Activated naive CD4-positive, alpha-beta T cell treated with anti-CD3 and anti-CD28 coated beads, Interleukin-2, amount 10 ng/mL, durations not matched to agents 7 days and 5 days (primary cell): ENCODE measurements around the gene ADAMTS19.
A peak's percentile ranks its signal among the peaks of the same experiment; 100 is the strongest.

Experiments
- CTCF ChIA-PET: fragments of 350-600 bp; sonication (Branson Sonifier 250); formaldehyde crosslinking; loops from one replicate; lab custom pipeline; 2021; ENCODE audit warnings: antibody characterized with exemption; lab: Charles Lee
- DNase-seq: peaks from one replicate; pipeline ENCODE4 v3.0.0-alpha.2; 2020
- H3K27ac Mint-ChIP-seq: one replicate; pipeline ENCODE4 v1.8.0; 2021; ENCODE audit warnings: mild to moderate bottlenecking, moderate library complexity, mixed read lengths
- H3K27me3 Mint-ChIP-seq: one replicate; pipeline ENCODE4 v1.8.0; 2021; ENCODE audit warnings: mild to moderate bottlenecking, mixed read lengths
- H3K36me3 Mint-ChIP-seq: one replicate; pipeline ENCODE4 v1.8.0; 2021; ENCODE audit warnings: mixed read lengths
- H3K4me1 Mint-ChIP-seq: one replicate; pipeline ENCODE4 v1.8.0; 2021; ENCODE audit warnings: mixed read lengths
- H3K4me3 Mint-ChIP-seq: one replicate; pipeline ENCODE4 v1.8.0; 2021; ENCODE audit warnings: mild to moderate bottlenecking, moderate library complexity, mixed read lengths
- H3K9me3 Mint-ChIP-seq: one replicate; pipeline ENCODE4 v1.8.0; 2021; ENCODE audit warnings: mixed read lengths

Gene ADAMTS19

DNA sequence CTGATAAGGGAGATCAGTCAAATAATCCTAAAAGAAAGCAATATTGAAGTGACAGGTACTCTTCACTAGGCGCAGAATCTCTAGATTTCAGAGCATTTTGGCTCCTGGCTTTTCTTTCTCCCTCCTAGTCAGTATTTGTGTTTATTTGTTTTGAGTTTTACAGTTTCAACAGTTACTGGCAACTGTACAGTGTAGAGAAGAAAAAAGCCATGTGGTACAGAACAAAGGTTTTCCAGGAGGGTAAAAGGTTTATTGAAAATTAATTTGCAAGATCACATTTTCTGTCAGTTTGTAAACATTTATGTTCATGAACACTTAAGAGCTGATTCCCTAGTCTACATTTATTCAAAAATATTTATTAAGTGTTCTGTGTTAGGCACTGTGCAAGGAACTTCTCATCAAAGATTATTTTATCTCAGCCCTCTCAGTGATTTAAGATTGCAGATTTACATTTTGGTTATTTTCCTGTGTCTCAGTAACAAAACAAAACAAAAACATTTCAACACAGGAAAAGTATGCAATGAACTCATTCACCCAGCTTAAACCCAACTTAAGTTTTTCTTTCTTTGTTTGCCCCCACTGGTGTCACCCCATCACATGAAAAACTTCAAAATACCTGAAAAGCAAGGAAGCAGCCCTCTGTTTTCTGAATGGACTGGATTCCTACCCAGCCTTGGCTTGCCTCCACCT is 300.7 kb downstream of the ADAMTS19 start:
- no peak overlapping the region for H3K4me3 Mint-ChIP-seq
- H3K27me3 Mint-ChIP-seq: no peaks in the 10 kb centered on the region
- no peaks in the 10 kb centered on the region for H3K36me3 Mint-ChIP-seq
- CTCF ChIA-PET: interaction anchor here (1.0 kb wide), 1 partner anchor 92 kb away, joined by 3 read pairs; no protein-coding TSS in a partner anchor
- no peak overlapping the region for H3K27ac Mint-ChIP-seq
- no peaks in the 10 kb centered on the region for H3K9me3 Mint-ChIP-seq
- no peaks in the 10 kb centered on the region for H3K4me1 Mint-ChIP-seq
- DNase-seq: no peak

DNA sequence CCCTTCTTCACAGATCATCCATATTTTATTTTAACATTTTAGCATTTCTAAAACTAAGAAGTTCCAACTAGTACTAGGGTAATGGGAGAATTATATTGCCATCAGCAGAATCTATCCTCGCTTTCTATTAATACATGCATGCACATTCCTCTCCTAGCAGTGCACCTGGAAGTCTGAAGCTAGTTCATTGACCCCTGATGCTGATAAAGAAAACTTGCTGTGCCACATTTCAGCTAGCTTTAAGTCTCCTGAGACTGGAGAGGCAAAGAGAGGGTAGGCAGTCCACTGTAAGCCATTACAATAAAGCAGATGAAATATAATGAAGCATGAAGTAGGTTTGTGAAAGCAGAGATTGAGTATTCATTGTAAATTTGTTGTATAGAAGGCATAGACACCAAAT is 303.6 kb downstream of the ADAMTS19 start:
- no peak overlapping the region for H3K4me3 Mint-ChIP-seq
- no peaks in the 10 kb centered on the region for H3K27me3 Mint-ChIP-seq
- H3K4me1 Mint-ChIP-seq: no peaks in the 10 kb centered on the region
- DNase-seq: no peak
- no peaks in the 10 kb centered on the region for H3K36me3 Mint-ChIP-seq
- no peak overlapping the region for H3K27ac Mint-ChIP-seq
- CTCF ChIA-PET: interaction anchor here (0.7 kb wide), 1 partner anchor 106 kb away, joined by 3 read pairs; no protein-coding TSS in a partner anchor
- H3K9me3 Mint-ChIP-seq: no peaks in the 10 kb centered on the region

DNA sequence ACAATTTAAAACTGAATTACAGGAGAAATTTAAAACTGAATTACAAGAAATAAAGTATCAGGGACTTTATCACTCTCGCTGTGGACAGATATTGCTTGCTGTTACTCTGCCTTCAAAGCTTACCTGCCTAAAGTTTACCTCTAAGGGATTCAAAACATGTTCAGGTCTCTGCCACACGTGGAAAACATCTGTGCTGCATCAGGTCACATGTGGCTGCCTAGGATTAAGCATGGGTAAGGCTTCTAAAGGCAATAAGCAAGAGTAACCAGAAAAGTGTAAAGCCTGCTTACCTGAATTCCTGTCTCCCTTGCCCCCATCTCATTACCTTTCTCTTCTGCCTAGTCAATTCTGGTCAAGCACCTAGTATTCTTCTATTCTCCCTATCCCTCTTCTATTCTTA is 306.7 kb downstream of the ADAMTS19 start:
- Mint-ChIP-seq H3K4me1 (no peaks in the 10 kb centered on the region), H3K27ac (no peak overlapping the region), H3K27me3 (no peaks in the 10 kb centered on the region), H3K9me3 (no peaks in the 10 kb centered on the region), H3K36me3 (no peaks in the 10 kb centered on the region), H3K4me3 (no peak overlapping the region)
- CTCF ChIA-PET: no interaction called here
- no peak for DNase-seq

DNA sequence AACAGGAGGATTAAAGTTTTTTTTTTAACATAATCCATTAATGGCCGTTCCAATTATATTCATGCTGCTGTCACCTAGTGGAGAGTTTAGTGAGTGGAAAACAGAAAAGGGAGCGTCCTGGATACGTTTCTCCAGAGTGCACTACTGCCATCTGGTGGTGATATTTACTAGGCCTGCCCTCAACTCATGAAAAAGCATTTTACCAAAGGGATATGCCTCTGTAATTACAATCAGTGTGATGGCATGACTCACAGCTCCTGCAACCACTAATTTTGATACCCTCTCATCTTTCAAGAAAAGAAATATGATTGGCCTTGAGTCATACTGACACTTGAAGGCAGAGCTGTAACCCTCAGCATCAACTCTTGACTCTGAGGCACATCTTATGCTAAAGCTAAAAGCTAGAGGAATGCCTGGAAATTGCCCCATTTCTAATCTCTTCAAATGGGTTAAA is 307.9 kb downstream of the ADAMTS19 start:
- H3K27me3 Mint-ChIP-seq: no peaks in the 10 kb centered on the region
- DNase-seq: peak; percentile 66
- H3K27ac Mint-ChIP-seq: no peak overlapping the region
- no peaks in the 10 kb centered on the region for H3K9me3 Mint-ChIP-seq
- H3K4me3 Mint-ChIP-seq: no peak overlapping the region
- H3K4me1 Mint-ChIP-seq: no peaks in the 10 kb centered on the region
- CTCF ChIA-PET: interaction anchor here (0.6 to 1.9 kb wide), 7 partner anchors 9 to 1302 kb away, joined by 3 to 10 read pairs (median 4); no protein-coding TSS in a partner anchor
- no peaks in the 10 kb centered on the region for H3K36me3 Mint-ChIP-seq

DNA sequence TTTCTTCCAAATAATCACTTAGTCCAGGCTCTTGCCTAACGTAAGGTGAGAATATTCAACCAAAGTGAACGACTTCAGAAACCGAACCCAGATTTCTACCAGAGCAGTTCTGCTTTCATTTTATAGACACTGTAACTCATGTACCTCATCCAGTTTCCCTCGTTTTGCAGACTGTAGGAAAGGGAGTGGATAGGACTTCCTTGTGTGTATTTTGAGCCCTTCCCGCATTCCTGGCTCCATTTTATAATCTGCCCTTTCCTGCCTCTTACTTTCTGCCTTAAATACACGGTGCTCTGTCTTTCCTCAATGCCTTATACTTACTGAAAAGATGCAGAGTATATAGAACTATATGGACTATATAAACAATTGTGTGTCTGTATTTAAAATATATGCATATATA is 308.6 kb downstream of the ADAMTS19 start:
- Mint-ChIP-seq H3K4me3 (no peak overlapping the region), H3K4me1 (no peaks in the 10 kb centered on the region), H3K9me3 (no peaks in the 10 kb centered on the region), H3K27me3 (no peaks in the 10 kb centered on the region), H3K36me3 (no peaks in the 10 kb centered on the region), H3K27ac (no peak overlapping the region)
- CTCF ChIA-PET: interaction anchor here (0.6 to 1.9 kb wide), 7 partner anchors 9 to 1301 kb away, joined by 3 to 10 read pairs (median 4); no protein-coding TSS in a partner anchor
- no peak for DNase-seq

DNA sequence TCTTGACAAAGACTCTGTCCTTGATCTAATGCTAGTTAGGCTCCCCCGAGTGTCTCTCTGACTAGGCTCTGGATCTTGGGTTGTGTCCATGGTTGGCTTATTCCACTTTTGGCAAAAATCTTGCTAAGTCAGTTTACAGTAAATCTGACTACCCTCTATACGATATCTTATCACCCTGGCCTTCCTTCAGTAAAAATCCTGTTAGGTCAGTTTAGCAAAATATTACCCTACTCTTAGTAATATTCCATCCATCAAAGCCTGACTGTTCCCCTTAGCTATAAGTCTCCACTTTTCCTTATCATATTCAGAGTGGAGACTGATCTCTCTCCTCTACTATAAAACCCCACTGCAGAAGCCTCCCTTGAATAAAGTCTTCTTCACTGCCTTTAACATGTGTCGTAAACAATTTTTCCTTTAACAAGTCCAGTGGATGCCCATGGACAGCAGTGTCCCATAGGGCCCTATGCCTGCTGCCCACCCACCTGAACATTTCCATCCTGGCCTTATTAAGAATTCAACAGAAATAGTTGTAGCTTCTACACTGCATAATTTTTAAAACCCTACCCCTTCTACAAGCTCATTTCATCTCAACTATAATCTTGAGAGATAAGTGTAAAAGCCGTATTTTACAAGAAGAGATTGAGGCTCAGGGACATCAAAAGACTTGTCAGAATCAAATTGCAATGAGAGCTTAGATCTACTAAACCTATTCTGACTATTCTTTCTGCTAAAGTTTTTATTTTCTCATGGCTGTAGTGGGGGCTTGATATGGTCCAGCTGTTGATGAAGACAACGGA is 310.1 kb downstream of the ADAMTS19 start:
- no peak for DNase-seq
- Mint-ChIP-seq H3K9me3 (no peaks in the 10 kb centered on the region), H3K27me3 (no peaks in the 10 kb centered on the region), H3K4me1 (no peaks in the 10 kb centered on the region), H3K4me3 (no peak overlapping the region), H3K36me3 (no peaks in the 10 kb centered on the region), H3K27ac (no peak overlapping the region)
- CTCF ChIA-PET: interaction anchor here (0.7 to 6.4 kb wide), 10 partner anchors 9 to 1339 kb away, joined by 3 to 87 read pairs (median 3); no protein-coding TSS in a partner anchor

DNA sequence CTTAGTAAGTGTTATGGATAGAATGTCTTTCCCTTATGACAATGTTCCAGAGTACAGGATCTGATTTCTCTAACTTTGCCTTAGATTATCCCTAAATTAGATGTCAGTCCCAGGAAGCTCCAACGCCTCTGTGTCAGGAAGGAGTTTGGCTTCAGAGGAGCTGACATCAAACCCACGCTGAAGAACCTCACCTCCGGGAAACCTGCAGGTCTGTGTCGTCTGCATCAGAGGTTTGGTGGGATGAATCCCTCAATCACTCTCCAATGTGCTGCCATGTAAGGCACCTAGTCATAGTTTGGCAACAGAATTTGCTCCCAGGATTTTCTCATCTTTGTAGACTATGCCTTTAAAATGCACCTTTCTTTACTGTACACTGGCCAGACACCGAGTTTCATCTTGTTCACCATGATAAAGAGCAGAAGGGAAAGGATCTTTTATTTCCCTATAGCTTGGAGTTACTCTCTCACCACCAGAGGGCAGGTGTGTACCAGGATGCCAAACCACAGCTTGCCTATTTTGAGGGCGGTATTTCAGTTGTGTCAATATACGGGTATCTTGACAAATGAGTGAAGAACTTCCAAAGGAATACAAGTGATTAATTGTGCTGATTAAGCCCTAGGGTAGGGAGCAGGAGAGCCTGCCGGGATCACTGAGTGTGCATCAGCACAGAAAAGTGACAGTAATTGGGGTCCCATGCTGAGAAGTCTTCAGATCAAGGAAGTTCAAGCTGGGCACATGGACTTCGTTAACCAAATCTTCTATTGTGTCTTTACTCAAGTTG is 311.1 kb downstream of the ADAMTS19 start:
- Mint-ChIP-seq H3K36me3 (no peaks in the 10 kb centered on the region), H3K4me3 (no peak overlapping the region), H3K9me3 (no peaks in the 10 kb centered on the region), H3K4me1 (no peaks in the 10 kb centered on the region), H3K27ac (no peak overlapping the region), H3K27me3 (no peaks in the 10 kb centered on the region)
- peak; percentile 62 for DNase-seq
- CTCF ChIA-PET: interaction anchor here (0.9 to 6.4 kb wide), 12 partner anchors 8 to 1342 kb away, joined by 3 to 87 read pairs (median 4); no protein-coding TSS in a partner anchor

DNA sequence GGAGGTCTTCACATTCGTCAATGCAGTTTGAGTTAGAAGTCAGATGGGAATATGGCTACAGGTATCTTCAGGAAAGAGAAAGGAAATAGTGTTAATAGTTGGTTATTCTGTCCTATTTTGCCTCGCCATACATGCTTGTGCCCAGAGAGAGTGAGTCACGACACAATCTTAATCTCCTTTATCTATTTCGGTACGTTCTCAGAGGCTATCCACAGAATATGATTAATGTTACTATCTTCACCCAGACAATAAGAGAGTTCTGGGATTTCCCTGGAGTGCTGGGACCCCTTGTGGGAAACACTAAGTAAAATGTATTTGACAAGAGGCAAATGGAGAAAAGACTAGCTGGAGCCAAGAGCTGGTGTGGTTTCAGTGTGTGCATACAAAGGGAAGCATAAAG is 313.3 kb downstream of the ADAMTS19 start:
- no peaks in the 10 kb centered on the region for H3K4me1 Mint-ChIP-seq
- no peaks in the 10 kb centered on the region for H3K9me3 Mint-ChIP-seq
- no peak overlapping the region for H3K4me3 Mint-ChIP-seq
- no peak for DNase-seq
- no peaks in the 10 kb centered on the region for H3K36me3 Mint-ChIP-seq
- CTCF ChIA-PET: interaction anchor here (0.6 to 6.4 kb wide), 3 partner anchors 79 to 326 kb away, joined by 3 to 87 read pairs (median 3); no protein-coding TSS in a partner anchor
- H3K27ac Mint-ChIP-seq: no peak overlapping the region
- H3K27me3 Mint-ChIP-seq: no peaks in the 10 kb centered on the region

DNA sequence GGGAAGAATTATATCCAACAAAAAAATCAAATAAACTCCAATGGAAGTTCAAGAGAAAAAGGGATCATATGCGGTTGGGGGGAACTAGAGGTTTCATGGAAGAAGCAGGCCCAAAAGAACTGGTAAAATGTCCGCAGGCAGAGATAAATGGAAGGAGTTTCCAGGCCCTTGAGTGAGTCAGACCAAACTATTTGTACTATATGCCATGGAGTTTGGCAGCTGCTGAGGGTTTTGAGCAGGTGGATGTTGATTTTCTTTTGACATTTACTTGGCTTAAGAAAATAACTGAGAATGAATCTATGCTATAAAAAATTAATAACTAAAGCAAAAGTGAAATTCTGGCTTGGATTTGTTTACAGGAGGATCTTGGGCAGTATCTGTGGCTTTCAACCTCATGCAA is 321.5 kb downstream of the ADAMTS19 start:
- no peaks in the 10 kb centered on the region for H3K4me1 Mint-ChIP-seq
- H3K9me3 Mint-ChIP-seq: no peaks in the 10 kb centered on the region
- no peak overlapping the region for H3K4me3 Mint-ChIP-seq
- DNase-seq: no peak
- no peak overlapping the region for H3K27ac Mint-ChIP-seq
- CTCF ChIA-PET: no interaction called here
- no peaks in the 10 kb centered on the region for H3K27me3 Mint-ChIP-seq
- H3K36me3 Mint-ChIP-seq: no peaks in the 10 kb centered on the region
